NCI-H1436 (cell line): ENCODE results near the gene DOCK2.
"Not testable (repeated sequence)": the region's sequence is repeated elsewhere in the genome, so short reads cannot be mapped to it uniquely, and the experiment has no call there.

Experiments used
- DNase-seq: peaks from one replicate; lab custom pipeline; 2025; lab: John Stamatoyannopoulos, UW

DOCK2 gene

DNA sequence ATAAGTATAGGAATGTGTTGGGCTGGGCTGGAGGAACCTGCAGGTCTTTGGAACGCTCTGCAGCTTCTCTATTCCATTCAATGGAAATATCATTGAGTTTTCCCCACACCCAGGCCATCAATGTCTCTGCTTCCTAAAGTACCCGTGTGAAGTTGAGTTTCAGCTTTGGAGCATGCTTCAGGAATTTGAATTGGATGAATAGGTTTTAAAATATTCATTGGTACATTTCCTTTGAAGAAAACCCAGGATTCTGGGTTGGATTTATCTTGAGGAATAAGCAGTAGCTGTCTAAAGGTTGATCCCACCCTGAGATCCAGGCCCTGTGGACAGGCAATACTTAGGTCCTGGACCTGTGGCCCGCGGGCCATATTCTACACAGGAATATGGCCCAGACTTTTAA lies 306.0 kb downstream of the DOCK2 start:
- DNase-seq, result no peak

DNA sequence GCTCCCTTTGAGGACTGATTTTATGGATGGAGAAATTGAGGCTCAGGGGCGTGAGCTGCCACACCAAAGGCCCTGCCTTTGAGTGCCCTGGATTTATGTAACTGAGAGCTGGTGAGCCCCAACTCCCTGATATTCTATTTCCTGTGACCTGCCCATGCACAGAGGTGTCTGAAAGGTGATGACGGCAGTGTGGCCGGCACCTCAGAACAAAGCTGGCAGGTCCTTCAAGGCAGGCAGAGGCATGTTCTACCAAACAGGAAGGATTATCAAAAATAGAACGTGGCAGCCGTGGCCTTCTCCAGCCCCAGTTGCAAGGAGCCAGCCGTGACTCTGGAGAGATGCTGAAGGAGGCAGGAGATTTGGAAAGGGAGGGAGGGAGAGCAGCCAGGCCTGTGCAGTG lies 307.0 kb downstream of the DOCK2 start:
- no peak for DNase-seq

DNA sequence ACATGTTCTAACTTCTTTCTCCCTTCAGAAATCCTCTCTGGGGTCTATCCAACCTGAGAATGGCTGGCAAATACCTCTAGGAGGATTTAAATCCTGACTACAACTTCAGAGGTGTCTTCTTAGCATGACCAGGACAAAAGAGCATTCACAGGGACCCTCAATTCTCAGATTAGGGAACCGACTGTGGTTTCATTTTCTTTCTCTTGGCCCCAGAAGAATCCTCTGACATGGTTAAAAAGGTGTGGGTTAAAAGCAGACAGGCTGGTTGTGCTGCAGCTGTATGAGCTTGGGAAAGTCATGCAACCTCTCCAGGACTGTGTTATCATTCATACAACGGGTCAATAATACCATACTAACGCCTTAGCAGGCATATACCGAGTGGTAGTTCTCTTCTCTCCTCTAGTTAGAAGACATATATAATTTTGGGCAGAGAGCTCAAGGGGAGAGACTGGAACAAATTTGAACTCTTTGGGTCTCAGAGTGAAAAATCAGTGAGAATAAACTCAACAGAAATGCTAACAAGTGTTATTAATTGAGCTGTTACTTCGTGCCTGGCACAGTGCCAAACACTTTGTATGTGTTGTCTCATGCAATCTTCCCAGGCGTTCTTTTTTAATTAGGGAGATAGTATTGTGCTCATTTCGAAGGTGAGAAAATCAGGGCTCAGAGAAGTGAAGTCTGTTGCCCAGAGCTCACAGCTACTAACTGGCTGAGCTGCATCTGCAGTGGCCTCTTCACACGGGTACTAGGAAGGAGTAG lies 308.0 kb downstream of the DOCK2 start:
- no peak for DNase-seq

GRCh38 chr5:169945831-169946261 lies 308.8 kb downstream of the DOCK2 start:
- DNase-seq, result no peak

DNA sequence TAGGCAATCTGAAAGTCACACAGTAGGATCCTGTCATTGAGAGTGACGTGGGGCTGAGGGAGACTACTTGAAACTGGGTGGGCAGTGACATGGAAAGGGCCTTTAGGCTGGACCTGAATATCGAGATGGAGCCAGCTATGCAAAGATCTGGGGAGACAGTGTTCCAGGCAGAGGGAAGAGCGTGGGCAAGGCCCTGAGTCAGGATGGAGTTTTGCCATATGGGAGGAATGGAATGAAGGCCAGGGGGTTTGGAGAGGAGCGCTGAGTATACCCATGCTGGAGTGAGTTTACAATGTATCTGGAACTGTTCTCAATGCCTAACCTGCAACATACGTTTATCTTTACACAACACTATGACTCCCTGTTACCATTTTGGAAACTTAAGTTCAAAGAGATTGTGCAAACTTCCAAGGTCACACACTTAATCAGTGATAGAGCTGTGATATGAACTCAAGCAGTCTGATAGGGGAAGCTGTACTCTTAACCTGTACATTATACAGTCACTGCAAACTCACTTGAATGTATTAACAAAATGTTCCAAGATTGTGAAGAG lies 309.7 kb downstream of the DOCK2 start:
- DNase-seq, result no peak

DNA sequence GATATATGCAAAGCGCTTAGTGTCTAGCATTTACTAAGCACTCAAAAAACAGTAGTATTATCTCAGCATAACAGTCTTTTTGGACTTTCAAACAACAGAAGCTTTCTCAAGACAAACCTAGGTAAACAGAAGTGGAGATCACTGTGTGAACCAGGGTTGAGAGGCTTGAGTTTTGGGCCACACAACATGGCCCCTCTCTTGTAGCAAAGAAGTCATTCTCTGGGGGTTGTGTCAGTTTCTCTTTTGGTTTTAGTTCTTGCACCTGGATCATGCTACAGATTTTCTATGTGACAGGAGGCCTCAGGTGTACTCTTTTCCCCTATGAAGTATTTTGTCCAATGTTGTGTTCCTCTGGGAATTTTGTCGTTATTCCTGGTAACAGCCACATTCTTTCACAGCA lies 313.3 kb downstream of the DOCK2 start:
- no peak for DNase-seq

DNA sequence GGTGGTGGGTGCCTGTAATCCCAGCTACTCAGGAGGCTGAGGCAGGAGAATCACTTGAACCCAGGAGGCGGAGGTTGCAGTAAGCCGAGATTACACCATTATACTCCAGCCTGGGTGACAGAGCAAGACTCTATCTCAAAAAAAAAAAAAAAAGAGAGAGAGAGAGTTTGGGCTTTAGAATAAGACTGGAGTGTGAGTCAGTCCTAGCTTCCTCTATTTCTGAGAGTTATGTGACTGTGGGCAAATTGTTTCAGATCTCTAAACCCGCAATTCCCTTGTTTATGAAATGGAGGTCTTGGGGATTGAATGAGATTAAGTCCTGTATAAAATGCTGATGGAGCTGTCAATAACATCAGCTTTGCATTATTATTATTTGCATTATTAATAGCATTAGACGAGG lies 316.1 kb downstream of the DOCK2 start:
- DNase-seq, result not testable (repeated sequence)

DNA sequence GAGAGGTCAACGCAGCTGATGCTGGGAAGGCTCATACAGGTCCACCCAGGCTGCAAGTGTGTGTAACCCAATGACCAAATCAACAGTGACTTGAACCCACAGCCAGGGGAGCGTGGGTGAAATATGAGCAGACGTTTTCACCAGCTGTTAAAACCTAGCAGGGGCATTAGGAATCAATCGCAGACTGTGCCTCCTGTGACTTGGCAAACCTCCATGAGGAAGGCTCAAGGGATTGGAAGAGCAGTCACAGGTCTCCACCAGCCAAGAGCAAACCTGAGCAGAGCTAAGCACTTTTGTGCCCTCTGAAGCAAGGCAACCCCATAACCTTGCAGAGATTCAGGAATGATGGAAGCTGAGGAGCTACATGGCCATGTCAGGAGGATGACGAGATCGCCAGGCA lies 317.7 kb downstream of the DOCK2 start:
- DNase-seq, result no peak

DNA sequence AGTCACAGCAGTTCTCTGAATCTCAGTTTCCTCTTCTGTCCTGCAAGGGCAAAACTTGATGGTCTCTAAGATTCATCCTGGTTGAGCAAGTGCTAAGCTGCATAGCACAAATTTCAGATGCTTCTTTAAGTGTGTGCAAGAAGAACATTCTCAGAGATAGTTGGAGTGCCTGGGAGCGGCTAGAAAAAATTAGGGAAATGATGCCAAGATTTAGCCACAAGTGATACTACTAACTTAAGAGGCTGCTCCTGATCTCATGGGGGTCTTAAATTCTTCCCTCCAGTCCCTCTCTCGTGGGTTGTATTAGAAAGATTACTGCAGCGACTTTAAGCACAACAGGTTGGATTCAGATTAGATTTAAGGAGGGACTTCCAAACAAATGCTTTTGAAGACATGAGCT lies 319.1 kb downstream of the DOCK2 start:
- DNase-seq, result no peak

- no peak for DNase-seq
These were observed 319.7 kb downstream of the DOCK2 start for GRCh38 chr5:169956756-169957155.

GRCh38 chr5:169958278-169958677 lies 321.2 kb downstream of the DOCK2 start:
- DNase-seq, result no peak

- no peak for DNase-seq
These were observed 323.6 kb downstream of the DOCK2 start for GRCh38 chr5:169960659-169961058.

GRCh38 chr5:169964246-169964645 lies 327.2 kb downstream of the DOCK2 start:
- DNase-seq, result no peak

- DNase-seq, result no peak
These were observed 333.3 kb downstream of the DOCK2 start for GRCh38 chr5:169970339-169970738.

DNA sequence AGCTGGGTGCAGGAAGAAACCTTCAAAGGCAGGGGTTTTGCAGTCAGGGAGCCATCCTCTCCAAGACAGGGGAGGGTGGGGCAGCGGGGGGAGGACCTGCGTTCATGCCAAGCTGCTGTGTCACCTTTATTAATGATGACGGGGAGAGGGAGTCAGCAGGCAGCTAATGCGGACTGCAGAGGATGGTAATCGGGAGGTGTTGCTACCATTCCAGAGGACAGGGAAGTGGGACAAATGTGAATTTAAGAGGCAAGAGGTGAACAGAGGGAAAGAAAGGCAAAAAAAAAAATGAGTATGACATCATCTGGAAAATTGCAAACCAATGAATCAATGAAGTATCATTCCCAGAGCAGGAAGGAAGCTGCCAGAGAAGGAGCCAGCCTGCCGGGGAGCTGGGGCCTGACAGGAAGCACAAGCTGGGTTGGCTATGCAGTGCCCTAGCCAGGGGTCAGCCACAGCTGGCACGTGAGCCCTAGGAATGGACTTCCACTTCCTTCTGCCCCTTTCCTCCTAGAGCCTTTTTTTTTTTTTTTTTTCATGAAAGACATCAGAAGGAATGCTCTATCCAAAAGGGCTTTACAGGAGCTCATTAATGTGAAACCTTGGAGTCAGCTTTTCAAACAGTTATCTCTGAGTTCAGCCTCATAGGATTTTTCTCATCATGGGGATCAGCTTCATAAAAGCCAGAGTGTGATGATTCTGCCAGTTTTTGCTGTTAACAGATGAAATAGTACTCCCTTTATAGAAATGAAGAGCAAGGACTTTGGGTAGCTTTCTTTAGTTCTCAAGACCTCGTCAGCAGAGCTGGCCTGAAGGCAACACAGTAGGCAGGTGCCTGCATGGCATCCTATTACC lies 334.1 kb downstream of the DOCK2 start:
- no peak for DNase-seq

DNA sequence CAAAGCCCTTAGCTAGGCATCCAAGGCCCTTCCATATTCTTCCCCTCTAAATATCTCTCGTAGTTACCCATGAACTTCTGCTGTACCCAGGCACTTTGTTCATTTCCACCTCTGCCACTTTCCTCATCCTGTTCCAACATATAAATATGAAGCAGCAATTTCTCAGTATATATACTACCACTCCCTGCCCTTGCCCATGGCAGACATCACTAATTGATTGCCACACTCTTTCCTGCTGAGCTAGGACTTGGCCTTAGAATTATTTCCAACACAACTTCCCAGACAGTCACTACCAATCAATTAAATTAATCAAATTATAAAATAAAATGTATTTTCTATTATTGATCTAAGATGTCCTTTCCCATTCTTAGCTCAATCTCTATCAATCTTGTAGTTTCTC lies 334.7 kb downstream of the DOCK2 start:
- DNase-seq, result no peak

GRCh38 chr5:169973056-169973455 lies 336.0 kb downstream of the DOCK2 start:
- no peak for DNase-seq

DNA sequence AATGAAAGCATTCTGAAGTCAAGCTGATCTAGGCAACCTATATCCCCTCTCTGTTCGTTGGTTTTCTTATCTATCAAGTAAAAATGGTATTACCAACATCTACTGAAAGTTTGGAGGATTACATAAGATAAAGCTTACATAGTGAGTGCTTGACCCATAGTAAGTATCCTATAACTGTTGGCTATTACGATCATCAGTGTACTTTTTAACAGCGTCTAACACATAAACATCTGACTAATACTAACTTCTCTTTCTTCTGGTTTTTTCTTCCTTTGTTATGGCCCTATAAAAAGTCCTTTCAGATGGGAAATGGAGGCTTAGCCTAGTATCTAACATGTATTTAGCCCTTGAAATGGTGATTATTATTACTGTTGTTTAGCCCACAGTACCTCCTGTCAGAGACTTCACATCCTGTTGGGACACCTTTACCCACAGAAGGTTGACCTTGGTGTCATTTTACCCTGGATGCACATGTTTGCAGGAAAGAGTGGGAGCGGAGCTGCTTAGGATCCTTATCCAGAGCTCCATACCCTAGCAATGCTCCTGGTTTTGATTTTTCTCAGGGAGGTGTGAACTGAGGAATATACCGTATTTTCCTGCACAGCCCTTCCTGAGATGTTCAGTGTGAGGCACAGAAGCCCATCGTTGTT lies 337.2 kb downstream of the DOCK2 start:
- no peak for DNase-seq

GRCh38 chr5:169978714-169979113 lies 341.6 kb downstream of the DOCK2 start:
- no peak for DNase-seq

- no peak for DNase-seq
These were observed 342.8 kb downstream of the DOCK2 start for GRCh38 chr5:169979871-169980270.

- peak; percentile 21 for DNase-seq
These were observed 343.5 kb downstream of the DOCK2 start, which contains the start of gene INSYN2B for GRCh38 chr5:169980418-169981053. Gene INSYN2B (minus strand): TSS chr5:169980495. CDS start chr5:169883898, 96,597 bp downstream.

DNA sequence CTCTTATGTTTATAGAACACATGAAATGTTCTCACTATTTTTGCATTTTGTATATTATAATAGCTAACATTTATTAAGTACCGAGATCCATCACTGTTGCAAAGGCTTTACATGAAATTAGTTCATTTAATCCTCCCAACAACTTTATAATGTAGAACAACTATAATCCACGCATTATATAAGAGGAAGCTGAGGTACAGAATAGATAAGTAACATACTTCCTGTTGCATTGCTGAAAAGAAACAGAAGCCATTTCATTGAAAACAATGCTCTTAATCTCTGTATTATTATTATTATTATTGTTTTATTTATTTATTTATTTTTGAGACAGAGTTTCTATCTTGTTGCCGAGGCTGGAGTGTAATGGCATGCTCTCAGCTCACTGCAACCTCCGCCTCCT lies 351.1 kb downstream of the DOCK2 start:
- no peak for DNase-seq
